H1 (cell line): ENCODE measurements around the gene KCNK4. TPM values are rescaled to one million over a fixed set of nuclear protein-coding genes. Genes with fewer than 3 reads are reported as not detected.

Source experiments
- CTCF ChIA-PET: fragments of 300-600 bp; sonication (Branson Sonifier 250); formaldehyde crosslinking; loops from one replicate; lab custom pipeline; 2021; ENCODE audit not compliant: partially characterized antibody; lab: Charles Lee
- POLR2A ChIA-PET: fragments of 300-600 bp; sonication (Branson Sonifier 250); formaldehyde crosslinking; loops from one replicate; lab custom pipeline; 2021; ENCODE audit warnings: inconsistent platforms; ENCODE audit not compliant: partially characterized antibody; lab: Charles Lee
- DNase-seq, 2 experiments: peaks; one replicate each; pipeline versions ENCODE4 v3.0.0 to v3.0.0-alpha.2; 2010 to 2022; ENCODE audit warnings: low spot score in 2 of 2, low read depth in 1 of 2, mixed read lengths in 1 of 2
- FAIRE-seq: peaks from 2 replicates; lab custom pipeline; 2011; peaks lifted over from hg19 to GRCh38; lab: Jason Lieb, UNC
- H2AFZ ChIP-seq: 2 replicates; pipeline ENCODE4 v1.8.1; 2012; ENCODE audit warnings: low read length, inconsistent platforms
- H2AK5ac ChIP-seq: 2 replicates; pipeline ENCODE4 v1.6.1; 2013; ENCODE audit warnings: low read depth, low read length
- H2BK120ac ChIP-seq: replicated peaks from 2 replicates; pipeline ENCODE3; 2013; ENCODE audit warnings: low read depth, low read length, inconsistent platforms
- H2BK12ac ChIP-seq: 2 replicates; pipeline ENCODE4 v1.6.1; 2013; ENCODE audit warnings: low read depth, low read length
- H2BK15ac ChIP-seq: 2 replicates; pipeline ENCODE4 v1.6.1; 2013; ENCODE audit warnings: low read length
- H2BK20ac ChIP-seq: 2 replicates; pipeline ENCODE4 v1.6.1; 2013; ENCODE audit warnings: low read length
- H2BK5ac ChIP-seq: 2 replicates; pipeline ENCODE4 v1.6.1; 2013; ENCODE audit warnings: low read depth, low read length
- H3K14ac ChIP-seq: 2 replicates; pipeline ENCODE4 v1.6.1; 2013; ENCODE audit warnings: inconsistent platforms; ENCODE audit not compliant: insufficient read length
- H3K18ac ChIP-seq: 2 replicates; pipeline ENCODE4 v1.6.1; 2013; ENCODE audit warnings: low read length; ENCODE audit errors: extremely low read depth
- H3K23ac ChIP-seq: 2 replicates; pipeline ENCODE4 v1.6.1; 2013; ENCODE audit warnings: inconsistent platforms; ENCODE audit not compliant: insufficient read length
- H3K23me2 ChIP-seq: 2 replicates; pipeline ENCODE4 v1.6.1; 2013; ENCODE audit warnings: low read depth, low read length
- H3K27ac ChIP-seq: 2 replicates; pipeline ENCODE4 v1.6.1; 2011; ENCODE audit warnings: low read depth, low read length, inconsistent platforms
- H3K27me3 ChIP-seq, 4 experiments: replicated peaks in 1 of 4; 1 replicate in 1 of 4; 2 replicates in 3 of 4; pipeline versions ENCODE4 v1.6.1 to v1.8.1; 2011 to 2013; ENCODE audit warnings: low read length in 3 of 4, mild to moderate bottlenecking in 3 of 4, inconsistent platforms in 2 of 4, mixed read lengths in 2 of 4, moderate library complexity in 1 of 4; ENCODE audit not compliant: control insufficient read depth in 3 of 4, insufficient read depth in 3 of 4; ENCODE audit errors: extremely low read depth in 1 of 4
- H3K36me3 ChIP-seq, 4 experiments: 2 replicates each; pipeline versions ENCODE4 v1.6.1 to v1.8.1; 2011 to 2013; ENCODE audit warnings: mild to moderate bottlenecking in 4 of 4, low read length in 3 of 4, moderate library complexity in 2 of 4, control low read depth in 1 of 4, inconsistent platforms in 1 of 4; ENCODE audit not compliant: insufficient read depth in 4 of 4, control insufficient read depth in 2 of 4
- H3K4ac ChIP-seq: replicated peaks from 2 replicates; pipeline ENCODE3; 2013; ENCODE audit warnings: low read length, low read depth, mixed read lengths, inconsistent platforms; ENCODE audit not compliant: insufficient read length
- H3K4me1 ChIP-seq, 4 experiments: replicated peaks in 1 of 4; 1 replicate in 1 of 4; 2 replicates in 3 of 4; pipeline versions ENCODE4 v1.6.1 to v1.8.1; 2011 to 2013; ENCODE audit warnings: low read length in 3 of 4, inconsistent platforms in 2 of 4, mixed read lengths in 1 of 4; ENCODE audit not compliant: insufficient read depth in 4 of 4, control insufficient read depth in 3 of 4
- H3K4me2 ChIP-seq, 2 experiments: 2 replicates each; pipeline versions ENCODE4 v1.6.1 to v1.8.1; 2011 to 2013; ENCODE audit warnings: low read depth in 2 of 2, low read length in 2 of 2, control low read depth in 1 of 2, inconsistent platforms in 1 of 2, mild to moderate bottlenecking in 1 of 2; ENCODE audit not compliant: insufficient read depth in 1 of 2
- H3K4me3 ChIP-seq, 4 experiments: fragments of 200-600, 300-600 bp in 1 of 4; sonication (generic), shearing (Covaris generic), sonication (Bioruptor Twin) in 1 of 4; 2 replicates each; pipeline versions ENCODE4 v1.5.1 to v1.8.1; 2011 to 2016; ENCODE audit warnings: low read length in 4 of 4, low read depth in 3 of 4, control low read depth in 2 of 4, inconsistent platforms in 2 of 4, mild to moderate bottlenecking in 2 of 4, mixed read lengths in 1 of 4, moderate library complexity in 1 of 4; ENCODE audit not compliant: insufficient read depth in 2 of 4; ENCODE audit errors: extremely low read depth in 1 of 4
- H3K56ac ChIP-seq: replicated peaks from 2 replicates; pipeline ENCODE3; 2013; ENCODE audit warnings: low read depth, mild to moderate bottlenecking, mixed read lengths, low read length, inconsistent platforms; ENCODE audit not compliant: insufficient read length
- H3K79me1 ChIP-seq: 2 replicates; pipeline ENCODE4 v1.6.1; 2013; ENCODE audit warnings: low read depth, low read length, control low read depth
- H3K79me2 ChIP-seq, 2 experiments: 2 replicates each; pipeline versions ENCODE4 v1.6.1 to v1.8.1; 2012 to 2013; ENCODE audit warnings: low read length in 2 of 2, mild to moderate bottlenecking in 2 of 2, inconsistent platforms in 1 of 2; ENCODE audit not compliant: insufficient read depth in 2 of 2, control insufficient read depth in 1 of 2
- H3K9ac ChIP-seq, 4 experiments: replicated peaks in 1 of 4; 1 replicate in 1 of 4; 2 replicates in 3 of 4; pipeline versions ENCODE4 v1.6.1 to v1.8.1; 2011 to 2013; ENCODE audit warnings: low read depth in 3 of 4, low read length in 3 of 4, control low read depth in 2 of 4, mild to moderate bottlenecking in 2 of 4, moderate library complexity in 2 of 4, inconsistent platforms in 1 of 4; ENCODE audit errors: extremely low read depth in 1 of 4
- H3K9me3 ChIP-seq, 2 experiments: 2 replicates each; pipeline versions ENCODE4 v1.6.1 to v1.8.1; 2012 to 2013; ENCODE audit warnings: mild to moderate bottlenecking in 2 of 2, moderate library complexity in 2 of 2, control low read depth in 1 of 2, inconsistent platforms in 1 of 2, low read depth in 1 of 2, low read length in 1 of 2, mixed read lengths in 1 of 2; ENCODE audit not compliant: insufficient read depth in 2 of 2
- H4K20me1 ChIP-seq, 2 experiments: replicated peaks in 1 of 2; 2 replicates each; pipeline versions ENCODE3 to v1.8.1; 2011 to 2013; ENCODE audit warnings: inconsistent platforms in 2 of 2, low read length in 2 of 2, mild to moderate bottlenecking in 1 of 2; ENCODE audit not compliant: insufficient read depth in 2 of 2, control insufficient read depth in 1 of 2
- H4K5ac ChIP-seq: 2 replicates; pipeline ENCODE4 v1.6.1; 2013; ENCODE audit warnings: low read length, low read depth, mixed read lengths, inconsistent platforms; ENCODE audit not compliant: insufficient read length
- H4K8ac ChIP-seq: 2 replicates; pipeline ENCODE4 v1.8.0; 2013; ENCODE audit warnings: mild to moderate bottlenecking, moderate library complexity, low read length, inconsistent platforms; ENCODE audit not compliant: insufficient read depth; ENCODE audit errors: extremely low read depth
- H4K91ac ChIP-seq: replicated peaks from 2 replicates; pipeline ENCODE3; 2013; ENCODE audit warnings: low read length, mixed read lengths, inconsistent platforms; ENCODE audit not compliant: insufficient read length
- ATF2 ChIP-seq: IDR thresholded peaks from 2 replicates; pipeline ENCODE4 v1.6.1; 2012; ENCODE audit warnings: low read length, inconsistent platforms
- GABPA ChIP-seq: IDR thresholded peaks from 2 replicates; pipeline ENCODE4 v1.6.1; 2011; ENCODE audit warnings: mild to moderate bottlenecking, low read length, moderate library complexity, borderline replicate concordance; ENCODE audit not compliant: insufficient read depth
- NRF1 ChIP-seq: IDR thresholded peaks from 2 replicates; pipeline ENCODE4 v1.6.1; 2011; ENCODE audit warnings: mild to moderate bottlenecking, low read depth, low read length, improper control_type of control experiment
- SIRT6 ChIP-seq: IDR thresholded peaks from one replicate; pipeline ENCODE4 v1.7.1; 2012; ENCODE audit warnings: low read length, inconsistent platforms
- SUZ12 ChIP-seq: fragments of 200-600 bp; sonication (generic); IDR thresholded peaks from 2 replicates; pipeline ENCODE4 v1.6.1; 2012; ENCODE audit warnings: mild to moderate bottlenecking, inconsistent platforms, low read length, moderate library complexity, mixed read lengths
- WGBS, 2 experiments: shearing (Covaris generic) in 1 of 2; methylation state at CpG; one replicate each; pipeline versions ENCODE4 v1.1.6 to v1.1.7; 2013 to 2015; ENCODE audit warnings: low lambda C conversion rate in 2 of 2, mixed read lengths in 2 of 2, inconsistent platforms in 1 of 2, low coverage in 1 of 2, missing lambda C conversion rate in 1 of 2; ENCODE audit not compliant: insufficient replicate concordance in 2 of 2, insufficient coverage in 1 of 2, insufficient read length in 1 of 2; ENCODE audit errors: extremely low coverage in 1 of 2, missing lambda C conversion rate in 1 of 2; 5-methylcytosine and 5-hydroxymethylcytosine counted together
- polyA plus RNA-seq, 7 experiments: library from polyadenylated mRNA; depleted of rRNA in 3 of 7; stranded (reverse) in 5 of 7; unstranded in 2 of 7; fragments of >200 nt in 5 of 7; fragments of 200-250 nt in 2 of 7; gene quantifications; 1 replicate in 5 of 7; 2 replicates in 1 of 7; 4 replicates in 1 of 7; pipeline versions ENCODE4 v1.2.1 to v1.2.3, GENCODE V29; 2011 to 2013; ENCODE audit warnings: missing spikeins in 2 of 7, mixed read lengths in 2 of 7
- total RNA-seq: library from RNA; stranded (reverse); fragmentation: NEBNext Ultra II Directional; extraction: Animal tissue kit (Norgen Biotek cat#: 25700); gene quantifications from 2 replicates; pipeline ENCODE4 v1.2.1, GENCODE V29; 2021
- TF ChIP-seq, protein P1 (sequence below): IDR thresholded peaks from 2 replicates; pipeline ENCODE4 v1.6.1; 2011; ENCODE audit warnings: low read depth, mild to moderate bottlenecking, low read length; ENCODE audit not compliant: insufficient read depth
- TF ChIP-seq, protein P2 (sequence below): IDR thresholded peaks from 2 replicates; pipeline ENCODE4 v1.6.1; 2012; ENCODE audit warnings: inconsistent platforms

Gene KCNK4
- total and polyA plus RNA-seq, 2 of the 8 experiments (the other 6 are each of a cell fraction or from before 2014, with no cell fraction given) = 0.19 TPM; not detected in 1

GRCh38 chr11:64256300-64256699 is 34.8 kb upstream of the KCNK4 start:
- Histone ChIP-seq H3K79me2 (peaks cover 0 to 23% of the 10 kb centered on the region in 2 experiments; a peak in 1 of 4 replicates), H3K36me3 (peaks cover 20 to 59% (median 35%) of the 10 kb centered on the region in 4 experiments), H4K20me1 (peaks cover 10 to 24% of the 10 kb centered on the region in 2 experiments), H3K18ac (no peak overlapping the region), H4K91ac (no peak overlapping the region), H2BK12ac (no peak overlapping the region), H4K5ac (no peak overlapping the region), H3K14ac (no peak overlapping the region), H3K79me1 (peaks cover 2% of the 10 kb centered on the region; the same call in 1 of the 2 replicates), H3K4me1 (peaks cover 0 to 9% (median 4%) of the 10 kb centered on the region in 4 experiments; a peak in 3 of 7 replicates), H2BK15ac (no peak overlapping the region), H4K8ac (no peak overlapping the region), H3K23me2 (peaks cover 7% of the 10 kb centered on the region; the same call in 1 of the 2 replicates), H2BK5ac (no peak overlapping the region), H2BK120ac (no peak overlapping the region), H2AK5ac (no peak overlapping the region), H2AFZ (no peak overlapping the region), H3K9me3 (no peaks in the 10 kb centered on the region), H3K27ac (no peak overlapping the region), H3K23ac (no peak overlapping the region), H3K27me3 (no peaks in the 10 kb centered on the region), H3K4ac (no peak overlapping the region), H2BK20ac (no peak overlapping the region), H3K4me3 (no peak overlapping the region), H3K4me2 (no peak overlapping the region), H3K56ac (no peak overlapping the region), H3K9ac (no peak overlapping the region)
- TF ChIP-seq SIRT6 (no peak), GABPA (no peak), NRF1 (no peak), ATF2 (no peak), SUZ12 (no peak)
- TF ChIP-seq, protein P1, sequence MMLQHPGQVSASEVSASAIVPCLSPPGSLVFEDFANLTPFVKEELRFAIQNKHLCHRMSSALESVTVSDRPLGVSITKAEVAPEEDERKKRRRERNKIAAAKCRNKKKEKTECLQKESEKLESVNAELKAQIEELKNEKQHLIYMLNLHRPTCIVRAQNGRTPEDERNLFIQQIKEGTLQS = no peak
- TF ChIP-seq, protein P2, sequence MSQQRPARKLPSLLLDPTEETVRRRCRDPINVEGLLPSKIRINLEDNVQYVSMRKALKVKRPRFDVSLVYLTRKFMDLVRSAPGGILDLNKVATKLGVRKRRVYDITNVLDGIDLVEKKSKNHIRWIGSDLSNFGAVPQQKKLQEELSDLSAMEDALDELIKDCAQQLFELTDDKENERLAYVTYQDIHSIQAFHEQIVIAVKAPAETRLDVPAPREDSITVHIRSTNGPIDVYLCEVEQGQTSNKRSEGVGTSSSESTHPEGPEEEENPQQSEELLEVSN = no peak
- DNase-seq (no peak), FAIRE-seq (no peak)
- POLR2A ChIA-PET = interaction anchor here (0.7 to 7.1 kb wide), 3 partner anchors 11 to 25 kb away, joined by 3 to 101 read pairs (median 36); partner anchors contain the start of gene PPP1R14B
- CTCF ChIA-PET = interaction anchor here (0.9 to 5.9 kb wide), 3 partner anchors 9 to 52 kb away, joined by 3 to 62 read pairs (median 3); partner anchors contain the start of gene FERMT3
- WGBS, 2 experiments = 93% methylated on average over 15 of the region's 15 CpGs; no CpG with 5 or more reads in 1 of the 2 experiments
